Natural killer cell (primary cell): ENCODE results near the gene RNF220. TPM values are rescaled to one million over a fixed set of nuclear protein-coding genes. Genes with fewer than 3 reads are reported as not detected.

Source experiments
- ATAC-seq, 3 donors: fragments of 150-1000 bp in 2 of 3; fragments of 200-7000 bp in 1 of 3; cut with Tn5 transposase; 1 replicate in 1 of 3; 2 replicates in 2 of 3; pipeline ENCODE4 v1.10.0; 2021; ENCODE audit warnings: mild to moderate bottlenecking in 2 of 3, moderate library complexity in 2 of 3
- DNase-seq, 2 donors: peaks; one replicate each; pipeline versions ENCODE4 v3.0.0 to v3.0.0-alpha.2; 2013 to 2021; ENCODE audit warnings: mixed read lengths in 1 of 2
- H3K27ac ChIP-seq: one replicate; pipeline ENCODE4 v1.5.1; 2013; ENCODE audit warnings: mild to moderate bottlenecking, low read length
- H3K27me3 ChIP-seq: one replicate; pipeline ENCODE4 v1.6.1; 2013; ENCODE audit warnings: low read length; ENCODE audit not compliant: control insufficient read depth, insufficient read depth
- H3K36me3 ChIP-seq: one replicate; pipeline ENCODE4 v1.6.1; 2013; ENCODE audit warnings: low read length; ENCODE audit not compliant: control insufficient read depth, insufficient read depth
- H3K4me1 ChIP-seq: one replicate; pipeline ENCODE4 v1.6.1; 2013; ENCODE audit warnings: low read length; ENCODE audit not compliant: control insufficient read depth, insufficient read depth
- H3K4me3 ChIP-seq: one replicate; pipeline ENCODE4 v1.5.1; 2013; ENCODE audit warnings: low read length
- H3K9me3 ChIP-seq: one replicate; pipeline ENCODE4 v1.6.1; 2013; ENCODE audit warnings: low read length; ENCODE audit not compliant: control insufficient read depth, insufficient read depth
- H3K27ac Mint-ChIP-seq, 2 donors: one replicate each; pipeline ENCODE4 v1.8.0; 2022; ENCODE audit warnings: mild to moderate bottlenecking in 2 of 2, mixed read lengths in 2 of 2, moderate library complexity in 1 of 2
- H3K27me3 Mint-ChIP-seq, 2 donors: one replicate each; pipeline ENCODE4 v1.8.0; 2022; ENCODE audit warnings: low read depth in 2 of 2, mixed read lengths in 2 of 2
- H3K36me3 Mint-ChIP-seq: one replicate; pipeline ENCODE4 v1.8.0; 2022; ENCODE audit warnings: mixed read lengths
- H3K4me1 Mint-ChIP-seq, 2 donors: one replicate each; pipeline ENCODE4 v1.8.0; 2022; ENCODE audit warnings: mixed read lengths in 2 of 2
- H3K4me3 Mint-ChIP-seq: one replicate; pipeline ENCODE4 v1.8.0; 2022; ENCODE audit warnings: mild to moderate bottlenecking, moderate library complexity, mixed read lengths
- H3K9me3 Mint-ChIP-seq, 2 donors: one replicate each; pipeline ENCODE4 v1.8.0; 2022; ENCODE audit warnings: mixed read lengths in 2 of 2
- whole genome bisulfite sequencing: methylation state at CpG from one replicate; pipeline ENCODE4 v1.1.7; 2013; ENCODE audit warnings: missing lambda C conversion rate; ENCODE audit not compliant: insufficient coverage; 5-methylcytosine and 5-hydroxymethylcytosine counted together
- intact Hi-C: fragments of 100-400 bp; cut with micrococcal nuclease; formaldehyde crosslinking; loops from one replicate; pipeline ENCODE4 v1.14.2; 2022
- total RNA-seq, 4 donors: library from RNA; stranded (reverse); fragments of 120-200 nt in 1 of 4; gene quantifications; one replicate each; pipeline versions ENCODE4 v1.2.3 to v1.2.4, GENCODE V29; 2013 to 2022
- TF ChIP-seq, protein P1 (sequence below): fragments of 200-600 bp; IDR thresholded peaks from one replicate; pipeline ENCODE4 v1.8.0; 2022; ENCODE audit warnings: antibody characterized with exemption

Gene RNF220
- total RNA-seq, 3 donors from 2014 or later (not counting 1 experiment from before 2014, with no cell fraction given), result 88.5 to 107 (median 105) TPM

GRCh38 chr1:44416408-44416807 is 11.4 kb downstream of the RNF220 start:
- Histone ChIP-seq H3K9me3 (no peaks in the 10 kb centered on the region), H3K27me3 (peaks cover 36% of the 10 kb centered on the region), H3K27ac (no peak overlapping the region), H3K4me1 (peaks cover 13% of the 10 kb centered on the region), H3K36me3 (no peaks in the 10 kb centered on the region), H3K4me3 (no peak overlapping the region)
- no peaks in the 10 kb centered on the region for H3K9me3 Mint-ChIP-seq
- 88% methylated on average over 7 of the region's 7 CpGs for WGBS
- no peak for ATAC-seq
- no peaks in the 10 kb centered on the region for H3K36me3 Mint-ChIP-seq
- H3K4me1 Mint-ChIP-seq, result peaks cover 0 to 5% of the 10 kb centered on the region in 2 donors
- DNase-seq, result no peak
- no peak overlapping the region for H3K27ac Mint-ChIP-seq
- TF ChIP-seq, protein P1, sequence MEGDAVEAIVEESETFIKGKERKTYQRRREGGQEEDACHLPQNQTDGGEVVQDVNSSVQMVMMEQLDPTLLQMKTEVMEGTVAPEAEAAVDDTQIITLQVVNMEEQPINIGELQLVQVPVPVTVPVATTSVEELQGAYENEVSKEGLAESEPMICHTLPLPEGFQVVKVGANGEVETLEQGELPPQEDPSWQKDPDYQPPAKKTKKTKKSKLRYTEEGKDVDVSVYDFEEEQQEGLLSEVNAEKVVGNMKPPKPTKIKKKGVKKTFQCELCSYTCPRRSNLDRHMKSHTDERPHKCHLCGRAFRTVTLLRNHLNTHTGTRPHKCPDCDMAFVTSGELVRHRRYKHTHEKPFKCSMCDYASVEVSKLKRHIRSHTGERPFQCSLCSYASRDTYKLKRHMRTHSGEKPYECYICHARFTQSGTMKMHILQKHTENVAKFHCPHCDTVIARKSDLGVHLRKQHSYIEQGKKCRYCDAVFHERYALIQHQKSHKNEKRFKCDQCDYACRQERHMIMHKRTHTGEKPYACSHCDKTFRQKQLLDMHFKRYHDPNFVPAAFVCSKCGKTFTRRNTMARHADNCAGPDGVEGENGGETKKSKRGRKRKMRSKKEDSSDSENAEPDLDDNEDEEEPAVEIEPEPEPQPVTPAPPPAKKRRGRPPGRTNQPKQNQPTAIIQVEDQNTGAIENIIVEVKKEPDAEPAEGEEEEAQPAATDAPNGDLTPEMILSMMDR, result no peak
- peaks cover 31 to 36% of the 10 kb centered on the region in 2 donors for H3K27me3 Mint-ChIP-seq
- intact Hi-C loops, result no loop called here
- H3K4me3 Mint-ChIP-seq, result no peak overlapping the region

DNA sequence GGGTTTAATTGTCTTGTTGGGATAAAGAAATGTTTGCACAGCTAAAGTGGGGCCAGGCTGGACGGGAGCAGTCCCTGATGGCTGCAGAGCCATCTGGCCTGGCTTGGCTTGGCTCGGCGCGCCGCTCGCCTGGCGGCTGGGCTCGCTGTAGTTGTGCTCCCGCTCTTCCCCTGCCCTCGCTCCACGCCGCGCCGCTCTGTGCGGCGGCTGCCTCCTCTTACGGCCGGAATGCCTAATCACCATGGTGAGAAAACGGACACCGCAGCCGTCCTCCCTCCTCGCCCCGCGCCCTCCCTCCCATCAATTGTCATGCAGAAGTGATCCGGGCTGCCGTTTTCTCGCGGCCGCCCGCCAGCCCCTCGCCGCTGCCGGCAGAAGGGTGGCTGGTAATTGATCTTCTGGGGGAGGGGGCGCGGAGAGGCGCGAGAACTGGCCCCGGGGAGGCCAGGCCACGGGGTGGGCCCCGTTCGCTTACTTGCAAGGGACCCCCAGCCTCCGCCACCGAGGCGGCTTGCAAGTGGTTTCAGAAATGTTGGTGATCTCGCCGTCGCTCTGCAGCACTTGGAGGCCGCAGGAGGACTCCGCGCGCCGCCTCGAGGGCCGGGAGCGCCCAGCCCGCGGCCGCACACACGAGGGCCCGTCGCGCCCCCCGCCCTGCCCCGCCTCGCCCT is 12.4 kb downstream of the RNF220 start:
- H3K27me3 Mint-ChIP-seq, result peaks cover 24 to 29% of the 10 kb centered on the region in 2 donors
- no peaks in the 10 kb centered on the region for H3K36me3 Mint-ChIP-seq
- Histone ChIP-seq H3K27ac (no peak overlapping the region), H3K4me3 (no peak overlapping the region), H3K9me3 (no peaks in the 10 kb centered on the region), H3K27me3 (peaks cover 30% of the 10 kb centered on the region), H3K4me1 (peaks cover 13% of the 10 kb centered on the region), H3K36me3 (no peaks in the 10 kb centered on the region)
- TF ChIP-seq, protein P1, result no peak
- peaks cover 0 to 5% of the 10 kb centered on the region in 2 donors for H3K4me1 Mint-ChIP-seq
- no peak overlapping the region for H3K27ac Mint-ChIP-seq
- peak; percentile 40 to 67 (median 67) for ATAC-seq
- intact Hi-C loops, result no loop called here
- H3K4me3 Mint-ChIP-seq, result peak overlapping the region; percentile 7
- no peaks in the 10 kb centered on the region for H3K9me3 Mint-ChIP-seq
- WGBS, result 2% methylated on average over 65 of the region's 65 CpGs
- DNase-seq, result peak in 1 of 2 donors; percentile 29

GRCh38 chr1:44418022-44418673 is 13.1 kb downstream of the RNF220 start:
- TF ChIP-seq, protein P1, result no peak
- Histone ChIP-seq H3K4me1 (peaks cover 13% of the 10 kb centered on the region), H3K36me3 (no peaks in the 10 kb centered on the region), H3K27me3 (peaks cover 30% of the 10 kb centered on the region), H3K27ac (no peak overlapping the region), H3K9me3 (no peaks in the 10 kb centered on the region), H3K4me3 (no peak overlapping the region)
- DNase-seq (no peak), ATAC-seq (peak in 2 of 3 donors; percentile 38 to 45)
- no peaks in the 10 kb centered on the region for H3K36me3 Mint-ChIP-seq
- no peak overlapping the region for H3K27ac Mint-ChIP-seq
- H3K9me3 Mint-ChIP-seq, result no peaks in the 10 kb centered on the region
- peaks cover 29% of the 10 kb centered on the region in 2 donors for H3K27me3 Mint-ChIP-seq
- peaks cover 0 to 5% of the 10 kb centered on the region in 2 donors for H3K4me1 Mint-ChIP-seq
- peak overlapping the region; percentile 63 for H3K4me3 Mint-ChIP-seq
- 6% methylated on average over 46 of the region's 46 CpGs for WGBS
- intact Hi-C loops, result no loop called here
